Left ventricle myocardium inferior (tissue), 1 donor: Measurements from ENCODE around the gene ZBTB26. TPM values are rescaled to one million over a fixed set of nuclear protein-coding genes. Genes with fewer than 3 reads are reported as not detected.
"Not testable (repeated sequence)": the region's sequence is repeated elsewhere in the genome, so short reads cannot be mapped to it uniquely, and the experiment has no call there.

Source experiments
- DNase-seq: peaks from one replicate; pipeline ENCODE4 v3.0.0-alpha.2; 2020
- H3K27ac ChIP-seq: fragments of 200-600 bp; replicated peaks from 2 replicates; pipeline ENCODE4 v1.8.0; 2021
- H3K27me3 ChIP-seq: fragments of 200-600 bp; 2 replicates; pipeline ENCODE4 v1.8.0; 2021; ENCODE audit warnings: low read depth
- H3K36me3 ChIP-seq: fragments of 200-600 bp; 2 replicates; pipeline ENCODE4 v1.8.0; 2021
- H3K4me1 ChIP-seq: fragments of 200-600 bp; 2 replicates; pipeline ENCODE4 v1.8.0; 2021
- H3K4me3 ChIP-seq: fragments of 200-600 bp; 2 replicates; pipeline ENCODE4 v1.8.0; 2021; ENCODE audit warnings: mild to moderate bottlenecking, moderate library complexity
- H3K9me3 ChIP-seq: fragments of 200-600 bp; replicated peaks from 2 replicates; pipeline ENCODE4 v1.8.0; 2021
- CTCF ChIP-seq: fragments of 200-600 bp; IDR thresholded peaks from 2 replicates; pipeline ENCODE4 v1.8.0; 2021; ENCODE audit warnings: antibody characterized with exemption, mild to moderate bottlenecking, borderline replicate concordance
- intact Hi-C: fragments of 100-400 bp; cut with micrococcal nuclease; formaldehyde crosslinking; loops from one replicate; pipeline ENCODE4 v1.11.0; 2022
- total RNA-seq: library from RNA; stranded (reverse); fragmentation: NEBNext Ultra II Directional; extraction: Animal tissue kit (Norgen Biotek cat#: 25700); gene quantifications from one replicate; pipeline ENCODE4 v1.2.1, GENCODE V29; 2021
- donor health status: DM: no; HTN: yes; CAD: no; lungs with severe emphysema.

The ZBTB26 gene
- total RNA-seq, 1 donor from 2014 or later: 5.4 TPM

- no peaks in the 10 kb centered on the region for H3K27me3 ChIP-seq
These were observed 48.2 kb downstream of the ZBTB26 start for GRCh38 chr9:122883125-122883524.

GRCh38 chr9:122879443-122879842 is 51.9 kb downstream of the ZBTB26 start:
- no peaks in the 10 kb centered on the region for H3K27me3 ChIP-seq
- TF ChIP-seq CTCF: no peak
- H3K36me3 ChIP-seq: peaks cover 100% of the 10 kb centered on the region
- H3K27ac ChIP-seq: no peak overlapping the region
- no peaks in the 10 kb centered on the region for H3K9me3 ChIP-seq
- H3K4me1 ChIP-seq: no peaks in the 10 kb centered on the region
- H3K4me3 ChIP-seq: no peak overlapping the region
- no peak for DNase-seq
- intact Hi-C loops: no loop called here

More at GRCh38 chr9:122883125-122883524, 48.2 kb downstream of the ZBTB26 start:
- no peak for TF ChIP-seq CTCF
- H3K4me3 ChIP-seq: no peak overlapping the region
- no peaks in the 10 kb centered on the region for H3K9me3 ChIP-seq
- H3K36me3 ChIP-seq: peaks cover 94% of the 10 kb centered on the region
- no peak for DNase-seq
- H3K4me1 ChIP-seq: no peaks in the 10 kb centered on the region
- intact Hi-C loops: no loop called here
- no peak overlapping the region for H3K27ac ChIP-seq

- intact Hi-C loops: no loop called here
- no peak overlapping the region for H3K27ac ChIP-seq
- peaks cover 94% of the 10 kb centered on the region for H3K36me3 ChIP-seq
- no peaks in the 10 kb centered on the region for H3K4me1 ChIP-seq
- H3K4me3 ChIP-seq: no peak overlapping the region
- no peak for TF ChIP-seq CTCF
- DNase-seq: no peak
- no peaks in the 10 kb centered on the region for H3K27me3 ChIP-seq
- no peaks in the 10 kb centered on the region for H3K9me3 ChIP-seq
These were observed 55.8 kb downstream of the ZBTB26 start for GRCh38 chr9:122875523-122875922.

- peaks cover 46% of the 10 kb centered on the region for H3K36me3 ChIP-seq
- DNase-seq, H3K4me1 ChIP-seq, H3K4me3 ChIP-seq, H3K27ac ChIP-seq, intact Hi-C loops, H3K27me3 ChIP-seq, H3K9me3 ChIP-seq: not testable (repeated sequence)
These were observed 64.0 kb downstream of the ZBTB26 start for GRCh38 chr9:122867276-122867675.

GRCh38 chr9:122866079-122866478 is 65.2 kb downstream of the ZBTB26 start:
- no peaks in the 10 kb centered on the region for H3K27me3 ChIP-seq
- intact Hi-C loops: no loop called here
- H3K4me3 ChIP-seq: no peak overlapping the region
- H3K27ac ChIP-seq: peak overlapping the region; percentile 65
- H3K9me3 ChIP-seq: no peaks in the 10 kb centered on the region
- DNase-seq: no peak
- H3K36me3 ChIP-seq: peaks cover 41% of the 10 kb centered on the region
- H3K4me1 ChIP-seq: no peaks in the 10 kb centered on the region
- TF ChIP-seq CTCF: no peak

Other genes starting within 250 kb of the ZBTB26 start
- not detected for gene OR1L4, start 207.5 kb downstream of the ZBTB26 start, total RNA-seq
- gene OR1L6, start 189.2 kb downstream of the ZBTB26 start, total RNA-seq: not detected
- gene OR5C1, start 142.6 kb downstream of the ZBTB26 start, total RNA-seq: not detected
- gene OR1K1, start 131.4 kb downstream of the ZBTB26 start, total RNA-seq: not detected
- 8.3 TPM for gene PDCL, start 102.9 kb downstream of the ZBTB26 start, total RNA-seq
- gene RC3H2, start 26.2 kb downstream of the ZBTB26 start, total RNA-seq: 37.7 TPM
- 6.0 TPM for gene ZBTB6, start 18.2 kb downstream of the ZBTB26 start, total RNA-seq
- gene RABGAP1, start 9.5 kb upstream of the ZBTB26 start, total RNA-seq: 48.2 TPM
- 0.58 TPM for gene GPR21, start 102.2 kb upstream of the ZBTB26 start, total RNA-seq